ENCODE data around the gene MEOX1. TPM values are rescaled to one million over a fixed set of nuclear protein-coding genes. Genes with fewer than 3 reads are reported as not detected.

Gene MEOX1
- total and polyA plus RNA-seq, 4 donors = 0.26 to 1.2 (median 0.70) TPM

DNA sequence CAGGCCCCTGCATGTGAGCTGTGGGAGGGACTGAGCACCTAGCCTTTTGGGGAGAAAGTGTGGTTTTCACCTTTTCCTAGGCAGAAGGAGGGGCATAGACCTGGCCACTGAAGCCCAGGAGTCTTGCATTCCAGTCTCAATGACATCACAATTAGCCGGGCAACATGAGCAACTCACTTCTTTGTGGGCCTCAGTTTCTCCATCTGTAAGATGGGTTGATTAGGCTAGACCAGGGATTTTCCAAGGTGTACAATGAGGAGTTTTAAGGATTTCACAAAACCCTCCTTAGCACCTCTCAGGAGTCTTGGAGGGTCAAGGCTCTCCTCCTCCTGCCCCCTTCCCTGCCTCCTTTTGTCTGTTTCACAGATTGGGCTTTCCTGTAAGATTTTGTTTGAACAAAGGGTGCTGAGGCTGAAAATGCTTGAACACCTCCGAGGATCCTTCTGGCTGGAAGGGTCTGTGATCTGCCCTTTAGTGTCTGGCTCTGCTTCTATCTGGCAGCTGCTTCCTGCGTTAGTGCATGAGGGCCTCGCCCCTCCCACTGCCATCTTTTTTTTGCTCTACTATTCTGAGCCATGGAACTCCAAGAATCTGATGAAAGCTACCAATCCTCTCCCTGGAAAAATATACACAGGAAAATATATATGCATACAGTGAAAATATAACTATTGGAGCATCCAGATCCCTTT, 63.2 kb downstream of the MEOX1 start:
- Histone ChIP-seq H3K27ac (ENCODE audit: low read depth in 1 of 2, low read length in 1 of 2) (no peak overlapping the region), H3K4me1 (ENCODE audit: control insufficient read depth in 5 of 5, insufficient read depth in 5 of 5, low read length in 5 of 5) (peaks cover 0 to 7% (median 0%) of the 10 kb centered on the region in 5 donors), H3K4me3 (no peak overlapping the region), H3K9ac (ENCODE audit: insufficient read depth in 1 of 2, low read length in 2 of 2) (no peak overlapping the region), H3K36me3 (ENCODE audit: control insufficient read depth in 4 of 4, insufficient read depth in 4 of 4, low read length in 4 of 4) (no peaks in the 10 kb centered on the region), H3K9me3 (ENCODE audit: control insufficient read depth in 4 of 4, insufficient read depth in 3 of 4, low read length in 3 of 4) (no peaks in the 10 kb centered on the region), H3K27me3 (ENCODE audit: control insufficient read depth in 3 of 3, insufficient read depth in 3 of 3, low read length in 2 of 3) (no peaks in the 10 kb centered on the region)
- no peak for ATAC-seq (ENCODE audit: insufficient read depth, low FRiP score)
- WGBS, 2 donors = 72 to 74% methylated on average over 4 of the region's 4 CpGs
- TF ChIP-seq, protein P1, sequence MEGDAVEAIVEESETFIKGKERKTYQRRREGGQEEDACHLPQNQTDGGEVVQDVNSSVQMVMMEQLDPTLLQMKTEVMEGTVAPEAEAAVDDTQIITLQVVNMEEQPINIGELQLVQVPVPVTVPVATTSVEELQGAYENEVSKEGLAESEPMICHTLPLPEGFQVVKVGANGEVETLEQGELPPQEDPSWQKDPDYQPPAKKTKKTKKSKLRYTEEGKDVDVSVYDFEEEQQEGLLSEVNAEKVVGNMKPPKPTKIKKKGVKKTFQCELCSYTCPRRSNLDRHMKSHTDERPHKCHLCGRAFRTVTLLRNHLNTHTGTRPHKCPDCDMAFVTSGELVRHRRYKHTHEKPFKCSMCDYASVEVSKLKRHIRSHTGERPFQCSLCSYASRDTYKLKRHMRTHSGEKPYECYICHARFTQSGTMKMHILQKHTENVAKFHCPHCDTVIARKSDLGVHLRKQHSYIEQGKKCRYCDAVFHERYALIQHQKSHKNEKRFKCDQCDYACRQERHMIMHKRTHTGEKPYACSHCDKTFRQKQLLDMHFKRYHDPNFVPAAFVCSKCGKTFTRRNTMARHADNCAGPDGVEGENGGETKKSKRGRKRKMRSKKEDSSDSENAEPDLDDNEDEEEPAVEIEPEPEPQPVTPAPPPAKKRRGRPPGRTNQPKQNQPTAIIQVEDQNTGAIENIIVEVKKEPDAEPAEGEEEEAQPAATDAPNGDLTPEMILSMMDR (IDR thresholded peaks at IDR 0.05; ENCODE audit: control extremely low read depth, extremely low read depth) = no peak
- peak in 1 of 3 donors; percentile 39 for DNase-seq

DNA sequence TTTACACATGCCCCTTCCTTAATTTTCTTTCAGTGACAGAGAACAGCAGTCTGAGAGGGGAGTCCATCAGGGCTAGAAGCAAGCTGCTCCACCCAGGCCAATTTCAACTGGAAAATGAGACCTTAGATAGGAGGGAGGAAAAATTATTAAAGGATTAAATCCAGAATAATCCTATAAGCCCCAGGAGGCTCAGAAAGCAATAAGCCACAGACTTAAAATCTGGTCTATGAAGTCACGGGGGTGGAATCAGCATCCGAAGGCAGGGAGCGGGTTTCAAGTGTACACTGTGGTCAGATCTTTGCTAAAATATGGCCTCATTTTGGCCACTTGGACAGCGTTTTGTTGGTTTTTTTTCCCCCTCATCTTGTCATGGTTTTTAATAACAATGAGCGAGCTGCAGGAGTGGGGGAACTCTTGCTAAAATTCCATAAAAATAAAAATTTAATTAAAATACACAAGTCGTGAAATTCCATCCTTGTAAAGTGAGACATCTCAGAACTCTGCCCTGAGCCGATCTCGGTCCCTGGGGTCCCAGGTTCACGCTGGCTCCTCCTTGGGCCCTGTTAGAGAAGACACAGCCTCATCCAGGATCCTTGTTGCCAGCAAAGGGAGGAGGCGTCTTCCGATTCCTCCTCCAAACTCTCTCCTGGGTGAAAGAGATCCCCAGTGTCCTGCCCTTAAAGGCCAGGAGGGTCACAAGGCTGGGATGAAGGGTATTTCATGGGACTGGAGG, 63.9 kb downstream of the MEOX1 start:
- TF ChIP-seq, protein P1 (IDR thresholded peaks at IDR 0.05; ENCODE audit: control extremely low read depth, extremely low read depth) = no peak
- H3K27me3 ChIP-seq (ENCODE audit: control insufficient read depth in 3 of 3, insufficient read depth in 3 of 3, low read length in 2 of 3) = no peaks in the 10 kb centered on the region
- no peak for ATAC-seq (ENCODE audit: insufficient read depth, low FRiP score)
- 92 to 95% methylated on average over 11 of the region's 11 CpGs for WGBS, 2 donors
- no peak for DNase-seq
- no peak overlapping the region for H3K27ac ChIP-seq (ENCODE audit: low read depth in 1 of 2, low read length in 1 of 2)
- no peaks in the 10 kb centered on the region for H3K9me3 ChIP-seq (ENCODE audit: control insufficient read depth in 4 of 4, insufficient read depth in 3 of 4, low read length in 3 of 4)
- H3K4me1 ChIP-seq (ENCODE audit: control insufficient read depth in 5 of 5, insufficient read depth in 5 of 5, low read length in 5 of 5) = peaks cover 0 to 7% (median 0%) of the 10 kb centered on the region in 5 donors
- H3K4me3 ChIP-seq = no peak overlapping the region
- no peaks in the 10 kb centered on the region for H3K36me3 ChIP-seq (ENCODE audit: control insufficient read depth in 4 of 4, insufficient read depth in 4 of 4, low read length in 4 of 4)
- no peak overlapping the region for H3K9ac ChIP-seq (ENCODE audit: insufficient read depth in 1 of 2, low read length in 2 of 2)

DNA sequence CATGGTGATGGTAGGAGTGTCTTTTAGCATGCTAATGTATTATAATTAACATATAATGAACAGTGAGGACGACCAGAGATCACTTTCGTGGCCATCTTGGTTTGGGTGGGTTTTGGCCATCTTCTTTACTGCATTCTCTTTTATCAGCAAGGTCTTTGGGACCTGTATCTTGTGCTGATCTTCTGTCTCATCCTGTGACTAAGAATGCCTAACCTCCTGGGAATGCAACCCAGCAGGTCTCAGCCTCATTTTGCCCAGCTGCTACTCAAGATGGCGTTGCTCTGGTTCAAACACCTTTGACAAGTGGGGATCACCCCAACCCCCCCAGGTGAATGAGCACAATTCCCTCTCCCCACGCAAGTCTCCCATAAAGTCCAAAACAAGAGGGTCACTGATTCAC, 66.3 kb downstream of the MEOX1 start:
- TF ChIP-seq, protein P1 (IDR thresholded peaks at IDR 0.05; ENCODE audit: control extremely low read depth, extremely low read depth) = no peak
- Histone ChIP-seq H3K4me3 (no peak overlapping the region), H3K4me1 (ENCODE audit: control insufficient read depth in 5 of 5, insufficient read depth in 5 of 5, low read length in 5 of 5) (peaks cover 0 to 23% (median 3%) of the 10 kb centered on the region in 5 donors), H3K9me3 (ENCODE audit: control insufficient read depth in 4 of 4, insufficient read depth in 3 of 4, low read length in 3 of 4) (no peaks in the 10 kb centered on the region), H3K27ac (ENCODE audit: low read depth in 1 of 2, low read length in 1 of 2) (no peak overlapping the region), H3K36me3 (ENCODE audit: control insufficient read depth in 4 of 4, insufficient read depth in 4 of 4, low read length in 4 of 4) (no peaks in the 10 kb centered on the region), H3K9ac (ENCODE audit: insufficient read depth in 1 of 2, low read length in 2 of 2) (no peak overlapping the region), H3K27me3 (ENCODE audit: control insufficient read depth in 3 of 3, insufficient read depth in 3 of 3, low read length in 2 of 3) (no peaks in the 10 kb centered on the region)
- WGBS, 2 donors = 72 to 78% methylated on average over 4 of the region's 4 CpGs
- ATAC-seq (ENCODE audit: insufficient read depth, low FRiP score) = no peak
- no peak for DNase-seq
